HG02970 (cell line): ENCODE results near the gene RPL6.
"Not testable (repeated sequence)": the region's sequence is repeated elsewhere in the genome, so short reads cannot be mapped to it uniquely, and the experiment has no call there.

Experiments used
- ATAC-seq: cut with Tn5 transposase; IDR thresholded peaks from one replicate; pipeline ENCODE4 v1.9.1; 2021; ENCODE audit warnings: mild to moderate bottlenecking, moderate library complexity, moderate number of reproducible peaks; ENCODE audit not compliant: unreplicated experiment, low FRiP score

Gene RPL6

GRCh38 chr12:112420740-112421139, 11.3 kb upstream of the RPL6 start:
- no peak for ATAC-seq

GRCh38 chr12:112419297-112420133, 10.1 kb upstream of the RPL6 start:
- ATAC-seq: no peak

- peak; percentile 70 for ATAC-seq
Measured at GRCh38 chr12:112418608-112419296, 9.3 kb upstream of the RPL6 start, which contains the start of gene PTPN11. Gene PTPN11, plus strand, starts transcription at chr12:112418947. Its CDS starts 165 bp downstream, at chr12:112419112.

GRCh38 chr12:112418273-112418607, 8.8 kb upstream of the RPL6 start:
- no peak for ATAC-seq

- not testable (repeated sequence) for ATAC-seq
Measured at GRCh38 chr12:112415457-112415856, 6.1 kb upstream of the RPL6 start.

GRCh38 chr12:112413855-112414625, 4.6 kb upstream of the RPL6 start:
- no peak for ATAC-seq

- no peak for ATAC-seq
Measured at GRCh38 chr12:112409906-112410244, 470 bp upstream of the RPL6 start.

GRCh38 chr12:112408621-112409020, 784 bp downstream of the RPL6 start:
- no peak for ATAC-seq

GRCh38 chr12:112407683-112408082, 1.7 kb downstream of the RPL6 start:
- not testable (repeated sequence) for ATAC-seq

- no peak for ATAC-seq
Measured at GRCh38 chr12:112406519-112407488, 2.6 kb downstream of the RPL6 start.

- no peak for ATAC-seq
Measured at GRCh38 chr12:112401903-112402498, 7.4 kb downstream of the RPL6 start.

GRCh38 chr12:112401054-112401453, 8.4 kb downstream of the RPL6 start:
- ATAC-seq: no peak

- ATAC-seq: no peak
Measured at GRCh38 chr12:112393328-112393727, 16.1 kb downstream of the RPL6 start.

- not testable (repeated sequence) for ATAC-seq
Measured at GRCh38 chr12:112389922-112390654, 19.3 kb downstream of the RPL6 start.

GRCh38 chr12:112389228-112389627, 20.2 kb downstream of the RPL6 start:
- ATAC-seq: no peak

- no peak for ATAC-seq
Measured at GRCh38 chr12:112386726-112387125, 22.7 kb downstream of the RPL6 start.

- ATAC-seq: no peak
Measured at GRCh38 chr12:112382866-112383265, 26.5 kb downstream of the RPL6 start.

- peak; percentile 93 for ATAC-seq
Measured at GRCh38 chr12:112381883-112382796, 27.3 kb downstream of the RPL6 start, which contains the start of gene HECTD4. Gene HECTD4, minus strand, starts transcription at chr12:112382431. Its CDS starts 303 bp downstream, at chr12:112382128.
